IMR-90 (cell line): ENCODE data around the gene TENT4B. TPM values are rescaled to one million over a fixed set of nuclear protein-coding genes. Genes with fewer than 3 reads are reported as not detected.
A peak's percentile ranks its signal among the peaks of the same experiment; 100 is the strongest.

ENCODE experiments used
- ATAC-seq: fragments of 200-7000 bp; cut with Tn5 transposase; 2 replicates; pipeline ENCODE4 v1.9.1; 2020; ENCODE audit warnings: low read depth, mild to moderate bottlenecking, moderate library complexity
- BruUV-seq: library from RNA; stranded (reverse); fragments of 400-500 nt; replicated peaks from 2 replicates; lab custom pipeline; 2021; lab: Mats Ljungman, UMichigan
- CTCF ChIA-PET: fragments of 300-600 bp; formaldehyde crosslinking; extraction: SDS; loops from one replicate; lab custom pipeline; 2021; ENCODE audit warnings: antibody characterized with exemption; lab: Yijun Ruan, JAX
- POLR2A ChIA-PET: fragments of 300-600 bp; sonication (Branson Sonifier 250); formaldehyde crosslinking; loops from one replicate; lab custom pipeline; 2022; ENCODE audit warnings: antibody characterized with exemption; ENCODE audit not compliant: unreplicated experiment; lab: Charles Lee
- DNase-seq: peaks from one replicate; pipeline ENCODE4 v3.0.0; 2013
- H2AFZ ChIP-seq: replicated peaks from 2 replicates; pipeline ENCODE3; 2013; ENCODE audit warnings: low read length, mild to moderate bottlenecking; ENCODE audit not compliant: poor library complexity
- H2AK5ac ChIP-seq: 2 replicates; pipeline ENCODE4 v1.6.1; 2013; ENCODE audit warnings: low read depth, low read length, inconsistent platforms
- H2AK9ac ChIP-seq: replicated peaks from 2 replicates; pipeline ENCODE3; 2013; ENCODE audit warnings: mild to moderate bottlenecking, low read depth, low read length, moderate library complexity; ENCODE audit not compliant: poor library complexity
- H2BK120ac ChIP-seq: 2 replicates; pipeline ENCODE4 v1.6.1; 2013; ENCODE audit warnings: low read depth, low read length, inconsistent platforms
- H2BK15ac ChIP-seq: 3 replicates; pipeline ENCODE4 v1.6.1; 2013; ENCODE audit warnings: low read depth, low read length, inconsistent platforms
- H2BK20ac ChIP-seq: 2 replicates; pipeline ENCODE4 v1.6.1; 2013; ENCODE audit warnings: low read depth, mild to moderate bottlenecking, inconsistent platforms, low read length, moderate library complexity
- H2BK5ac ChIP-seq: 2 replicates; pipeline ENCODE4 v1.6.1; 2013; ENCODE audit warnings: mild to moderate bottlenecking, low read depth, low read length, inconsistent platforms; ENCODE audit not compliant: poor library complexity, severe bottlenecking
- H3K14ac ChIP-seq: replicated peaks from 2 replicates; pipeline ENCODE4 v1.6.1; 2013; ENCODE audit warnings: low read depth, low read length, inconsistent platforms
- H3K18ac ChIP-seq: 2 replicates; pipeline ENCODE4 v1.6.1; 2013; ENCODE audit warnings: low read depth, low read length, control low read depth
- H3K23ac ChIP-seq: 2 replicates; pipeline ENCODE4 v1.6.1; 2013; ENCODE audit warnings: low read depth, low read length, inconsistent platforms
- H3K27ac ChIP-seq: 2 replicates; pipeline ENCODE4 v1.5.1; 2013; ENCODE audit warnings: mild to moderate bottlenecking, control low read depth, low read length; ENCODE audit not compliant: insufficient read depth
- H3K27me3 ChIP-seq: 2 replicates; pipeline ENCODE4 v1.6.1; 2013; ENCODE audit warnings: low read length; ENCODE audit not compliant: control insufficient read depth, insufficient read depth
- H3K36me3 ChIP-seq: 2 replicates; pipeline ENCODE4 v1.6.1; 2013; ENCODE audit warnings: low read length, mixed read lengths; ENCODE audit not compliant: control insufficient read depth, insufficient read depth
- H3K4ac ChIP-seq: 2 replicates; pipeline ENCODE4 v1.6.1; 2013; ENCODE audit warnings: low read depth, low read length, inconsistent platforms
- H3K4me1 ChIP-seq: 2 replicates; pipeline ENCODE4 v1.6.1; 2013; ENCODE audit warnings: low read length, mixed read lengths; ENCODE audit not compliant: control insufficient read depth, insufficient read depth
- H3K4me2 ChIP-seq: 2 replicates; pipeline ENCODE4 v1.6.1; 2013; ENCODE audit warnings: low read depth, mild to moderate bottlenecking, control low read depth, low read length, moderate library complexity
- H3K4me3 ChIP-seq: 2 replicates; pipeline ENCODE4 v1.5.1; 2013; ENCODE audit warnings: low read depth, mild to moderate bottlenecking, control low read depth, low read length, moderate library complexity; ENCODE audit not compliant: insufficient read depth
- H3K56ac ChIP-seq: 2 replicates; pipeline ENCODE4 v1.6.1; 2013; ENCODE audit warnings: low read length, inconsistent platforms; ENCODE audit not compliant: insufficient read depth; ENCODE audit errors: extremely low read depth
- H3K79me1 ChIP-seq, 2 experiments: 2 replicates each; pipeline ENCODE4 v1.6.1; 2013; ENCODE audit warnings: low read length in 2 of 2, inconsistent platforms in 1 of 2, low read depth in 1 of 2
- H3K9ac ChIP-seq: 2 replicates; pipeline ENCODE4 v1.6.1; 2013; ENCODE audit warnings: low read depth, low read length, control low read depth
- H3K9me1 ChIP-seq: 2 replicates; pipeline ENCODE4 v1.6.1; 2013; ENCODE audit warnings: low read length, inconsistent platforms; ENCODE audit not compliant: insufficient read depth
- H3K9me3 ChIP-seq: 2 replicates; pipeline ENCODE4 v1.6.1; 2013; ENCODE audit warnings: low read length; ENCODE audit not compliant: control insufficient read depth, insufficient read depth
- H4K20me1 ChIP-seq: 2 replicates; pipeline ENCODE4 v1.6.1; 2013; ENCODE audit warnings: low read length, inconsistent platforms; ENCODE audit not compliant: insufficient read depth
- H4K5ac ChIP-seq: 2 replicates; pipeline ENCODE4 v1.6.1; 2013; ENCODE audit warnings: mild to moderate bottlenecking, low read depth, low read length, control low read depth
- H4K8ac ChIP-seq, 2 experiments: 2 replicates each; pipeline ENCODE4 v1.6.1; 2013; ENCODE audit warnings: low read depth in 2 of 2, low read length in 2 of 2, control low read depth in 1 of 2, inconsistent platforms in 1 of 2
- H4K91ac ChIP-seq: 2 replicates; pipeline ENCODE4 v1.6.1; 2013; ENCODE audit warnings: low read depth, low read length, inconsistent platforms; ENCODE audit not compliant: insufficient read depth
- BHLHE40 ChIP-seq: fragments of 150-350 bp; IDR thresholded peaks from 2 replicates; pipeline ENCODE4 v1.6.1; 2016; ENCODE audit warnings: mild to moderate bottlenecking, low read depth, low read length
- CHD1 ChIP-seq: IDR thresholded peaks from 2 replicates; pipeline ENCODE4 v1.6.1; 2012; ENCODE audit warnings: low read depth, low read length, improper control_type of control experiment
- FOS ChIP-seq: fragments of 150-350 bp; IDR thresholded peaks from 2 replicates; pipeline ENCODE4 v1.6.1; 2016; ENCODE audit warnings: low read depth, low read length
- MAFK ChIP-seq: IDR thresholded peaks from 2 replicates; pipeline ENCODE4 v1.6.1; 2012; ENCODE audit warnings: low read depth, low read length, improper control_type of control experiment
- MXI1 ChIP-seq: IDR thresholded peaks from 2 replicates; pipeline ENCODE4 v1.6.1; 2012; ENCODE audit warnings: low read depth, mild to moderate bottlenecking, low read length, moderate library complexity, borderline replicate concordance
- NFE2L2 ChIP-seq: fragments of 150-350 bp; IDR thresholded peaks from 2 replicates; pipeline ENCODE4 v1.6.1; 2016; ENCODE audit warnings: low read depth, mild to moderate bottlenecking, low read length
- POLR2A ChIP-seq: IDR thresholded peaks from 2 replicates; pipeline ENCODE4 v1.6.1; 2012; ENCODE audit warnings: mild to moderate bottlenecking, low read depth, low read length
- RAD21 ChIP-seq: IDR thresholded peaks from 2 replicates; pipeline ENCODE4 v1.6.1; 2012; ENCODE audit warnings: low read length, improper control_type of control experiment
- RCOR1 ChIP-seq: IDR thresholded peaks from 2 replicates; pipeline ENCODE4 v1.6.1; 2012; ENCODE audit warnings: mild to moderate bottlenecking, low read length, improper control_type of control experiment; ENCODE audit not compliant: insufficient replicate concordance
- RFX5 ChIP-seq: IDR thresholded peaks from 2 replicates; pipeline ENCODE4 v1.8.0; 2012; ENCODE audit warnings: low read depth, mild to moderate bottlenecking, low read length, moderate library complexity
- SMC3 ChIP-seq: fragments of 150-350 bp; IDR thresholded peaks from 2 replicates; pipeline ENCODE4 v1.6.1; 2016; ENCODE audit warnings: low read depth, mild to moderate bottlenecking, antibody characterized with exemption, low read length, moderate library complexity
- WGBS, 2 experiments: methylation state at CpG; one replicate each; pipeline versions ENCODE4 v1.1.5 to v1.1.7; 2013; ENCODE audit warnings: missing lambda C conversion rate in 2 of 2; ENCODE audit not compliant: insufficient read length in 1 of 2; ENCODE audit errors: extremely low coverage in 2 of 2; 5-methylcytosine and 5-hydroxymethylcytosine counted together
- dilution Hi-C: fragments of 300-500 bp; cut with HindIII; formaldehyde crosslinking; loops from one replicate; pipeline ENCODE4 v1.14.3; 2018; ENCODE audit warnings: low sequenced_read_pairs; ENCODE audit not compliant: unreplicated experiment
- in situ Hi-C: fragments of 300-500 bp; cut with MboI; formaldehyde crosslinking; loops from 3 replicates; pipeline ENCODE4 v1.14.3; 2019; ENCODE audit warnings: low sequenced_read_pairs, inconsistent platforms, mixed read lengths
- intact Hi-C: fragments of 100-400 bp; cut with micrococcal nuclease; formaldehyde crosslinking; loops from 2 replicates; pipeline ENCODE4 v1.10.0; 2022
- polyA plus RNA-seq, 3 experiments: library from polyadenylated mRNA; depleted of rRNA; stranded (reverse); fragments of >200 nt; gene quantifications; 2 replicates each; pipeline ENCODE4 v1.2.3, GENCODE V29; 2012; ENCODE audit warnings: low replicate concordance in 1 of 3
- total RNA-seq: library from RNA; depleted of rRNA; stranded (reverse); fragments of >200 nt; gene quantifications from 2 replicates; pipeline ENCODE4 v1.2.3, GENCODE V29; 2012

The TENT4B gene
- total and polyA plus RNA-seq, 2 of the 4 experiments (the other 2 are of a cell fraction), result 4.1 to 7.0 TPM

DNA sequence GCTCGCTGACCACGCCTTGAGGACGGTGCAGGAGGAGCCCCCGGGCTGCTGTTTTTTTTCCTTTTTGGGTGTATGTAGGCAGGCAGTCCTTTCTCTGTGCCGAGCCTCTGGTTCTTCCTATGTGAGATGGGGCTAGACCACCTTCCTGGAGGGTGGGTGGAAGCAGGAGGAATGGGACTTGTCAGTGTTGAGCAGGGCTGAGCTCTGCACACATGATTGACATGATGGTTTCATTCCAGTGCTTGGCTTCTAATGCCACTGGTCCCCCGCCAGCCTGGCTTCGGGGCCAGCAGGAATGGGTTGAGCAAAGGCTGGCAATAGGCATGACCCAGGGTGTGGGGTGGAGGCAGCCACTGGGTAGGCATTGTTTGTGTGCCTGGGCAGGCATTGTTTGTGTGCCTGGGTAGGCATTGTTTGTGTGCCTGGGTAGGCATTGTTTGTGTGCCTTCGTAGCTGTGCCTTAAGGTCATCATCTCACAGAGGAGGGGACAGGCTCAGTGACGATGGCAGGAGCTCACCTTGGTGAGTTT lies 99.0 kb downstream of the TENT4B start:
- Histone ChIP-seq H2BK5ac (no peak overlapping the region), H4K5ac (no peak overlapping the region), H3K18ac (no peak overlapping the region), H4K20me1 (no peaks in the 10 kb centered on the region; the same call in 1 of the 2 replicates), H3K9me3 (no peaks in the 10 kb centered on the region), H2BK120ac (no peak overlapping the region), H3K4me1 (peaks cover 6% of the 10 kb centered on the region), H2BK20ac (no peak overlapping the region), H3K27me3 (peaks cover 30% of the 10 kb centered on the region), H2BK15ac (no peak overlapping the region), H3K36me3 (no peaks in the 10 kb centered on the region), H3K79me1 (no peaks in the 10 kb centered on the region), H2AK9ac (no peak overlapping the region), H3K23ac (no peak overlapping the region), H4K8ac (no peak overlapping the region), H3K4me2 (no peak overlapping the region), H2AK5ac (0 out of 2 replicates have a peak overlapping the region, but pooled peaks have one; percentile 33), H3K14ac (no peak overlapping the region), H3K9me1 (peaks cover 4% of the 10 kb centered on the region; the same call in 1 of the 2 replicates), H3K4me3 (no peak overlapping the region), H3K56ac (no peak overlapping the region), H3K27ac (no peak overlapping the region), H4K91ac (peak overlapping the region; percentile 23; the same call in 1 of the 2 replicates), H3K4ac (0 out of 2 replicates have a peak overlapping the region, but pooled peaks have one; percentile 58), H2AFZ (peak overlapping the region; percentile 45), H3K9ac (no peak overlapping the region)
- 92% methylated on average over 2 of the region's 9 CpGs; no CpG with 5 or more reads in 1 of the 2 experiments for WGBS, 2 experiments
- in situ Hi-C loops, result no loop called here
- ATAC-seq, result no peak; the same call in 1 of the 2 replicates
- ChIA-PET POLR2A (no interaction called here), CTCF (no interaction called here)
- intact Hi-C loops, result no loop called here
- dilution Hi-C loops, result no loop called here
- no peak for DNase-seq
- no peak for TF ChIP-seq RCOR1
- TF ChIP-seq NFE2L2, result no peak
- TF ChIP-seq SMC3, result no peak
- TF ChIP-seq BHLHE40, result no peak
- TF ChIP-seq RFX5, result no peak
- TF ChIP-seq MAFK, result no peak
- TF ChIP-seq RAD21, result no peak
- no peak for TF ChIP-seq CHD1
- TF ChIP-seq POLR2A, result no peak
- no peak for TF ChIP-seq FOS
- TF ChIP-seq MXI1, result no peak
- BruUV-seq, result no TSS peak
